HepG2 (cell line): ENCODE results near the gene NTMT1. TPM values are rescaled to one million over a fixed set of nuclear protein-coding genes. Genes with fewer than 3 reads are reported as not detected.
A peak's percentile ranks its signal among the peaks of the same experiment; 100 is the strongest.

Experiments used
- GTF2F1 ChIP-seq: fragments of 150-350 bp; IDR thresholded peaks from 2 replicates; pipeline ENCODE4 v1.6.1; 2014; ENCODE audit warnings: low read length
- JUND ChIP-seq: sonication (generic); formaldehyde crosslinking; IDR thresholded peaks from 2 replicates; pipeline ENCODE4 v1.8.0; 2022; ENCODE audit warnings: mild to moderate bottlenecking, missing genetic modification reagents
- MED13 ChIP-seq: sonication (generic); formaldehyde crosslinking; IDR thresholded peaks from 2 replicates; pipeline ENCODE4 v1.5.0; 2020; ENCODE audit warnings: missing genetic modification reagents
- POLR2AphosphoS2 ChIP-seq: IDR thresholded peaks from 2 replicates; pipeline ENCODE4 v1.6.1; 2011; ENCODE audit warnings: low read depth, low read length, improper control_type of control experiment
- REPIN1 ChIP-seq: sonication (generic); formaldehyde crosslinking; IDR thresholded peaks from 2 replicates; pipeline ENCODE4 v1.8.0; 2022; ENCODE audit warnings: missing genetic modification reagents, low read depth, mild to moderate bottlenecking, borderline replicate concordance
- RNF2 ChIP-seq: fragments of 450-650 bp; conservative IDR thresholded peaks from 2 replicates; pipeline ENCODE4 v1.6.1; 2016; ENCODE audit warnings: low read depth
- SNAI1 ChIP-seq: sonication (generic); formaldehyde crosslinking; IDR thresholded peaks from 2 replicates; pipeline ENCODE4 v1.5.0; 2020; ENCODE audit warnings: mild to moderate bottlenecking, missing genetic modification reagents, borderline replicate concordance
- polyA plus RNA-seq, 8 experiments: library from polyadenylated mRNA; depleted of rRNA in 3 of 8; stranded (reverse) in 7 of 8; unstranded in 1 of 8; fragments of >200 nt; fragmentation: Illumina TruSeq in 4 of 8; extraction: Trizol in 4 of 8; gene quantifications; 2 replicates each; pipeline versions ENCODE4 v1.2.1 to v1.2.3, GENCODE V29; 2011 to 2016; ENCODE audit warnings: low read depth in 4 of 8, missing spikeins in 1 of 8, mixed read lengths in 1 of 8; ENCODE audit not compliant: insufficient read depth in 1 of 8
- total RNA-seq, 5 experiments: library from RNA; depleted of rRNA; stranded (reverse); fragments of >200 nt; fragmentation: Illumina TruSeq; extraction: Trizol; gene quantifications; 2 replicates each; pipeline ENCODE4 v1.2.3, GENCODE V29; 2016; ENCODE audit warnings: low read depth in 1 of 5
- TF ChIP-seq, protein P1 (sequence below), 2 experiments: fragments of 450-650 bp in 1 of 2; sonication (generic) in 1 of 2; formaldehyde crosslinking in 1 of 2; IDR thresholded peaks; 2 replicates each; pipeline versions ENCODE4 v1.6.1 to v1.8.0; 2016 to 2022; ENCODE audit warnings: antibody characterized with exemption in 1 of 2, mild to moderate bottlenecking in 1 of 2, missing genetic modification reagents in 1 of 2
- TF ChIP-seq, protein P2 (sequence below): sonication (generic); formaldehyde crosslinking; IDR thresholded peaks from 2 replicates; pipeline ENCODE4 v1.4.0; 2020; ENCODE audit warnings: missing genetic modification reagents
- TF ChIP-seq, protein P3 (sequence below): sonication (generic); formaldehyde crosslinking; IDR thresholded peaks from 2 replicates; pipeline ENCODE4 v1.8.1; 2023; ENCODE audit warnings: mild to moderate bottlenecking, missing genetic modification reagents
- TF ChIP-seq, protein P4 (sequence below): IDR thresholded peaks from 2 replicates; pipeline ENCODE4 v1.6.1; 2016; ENCODE audit warnings: missing compliant biosample characterization, missing genetic modification reagents, borderline replicate concordance

The NTMT1 gene
- total and polyA plus RNA-seq, 2 of the 13 experiments (the other 11 are each of a cell fraction or from before 2014, with no cell fraction given), result 49.1 to 53.8 TPM

DNA sequence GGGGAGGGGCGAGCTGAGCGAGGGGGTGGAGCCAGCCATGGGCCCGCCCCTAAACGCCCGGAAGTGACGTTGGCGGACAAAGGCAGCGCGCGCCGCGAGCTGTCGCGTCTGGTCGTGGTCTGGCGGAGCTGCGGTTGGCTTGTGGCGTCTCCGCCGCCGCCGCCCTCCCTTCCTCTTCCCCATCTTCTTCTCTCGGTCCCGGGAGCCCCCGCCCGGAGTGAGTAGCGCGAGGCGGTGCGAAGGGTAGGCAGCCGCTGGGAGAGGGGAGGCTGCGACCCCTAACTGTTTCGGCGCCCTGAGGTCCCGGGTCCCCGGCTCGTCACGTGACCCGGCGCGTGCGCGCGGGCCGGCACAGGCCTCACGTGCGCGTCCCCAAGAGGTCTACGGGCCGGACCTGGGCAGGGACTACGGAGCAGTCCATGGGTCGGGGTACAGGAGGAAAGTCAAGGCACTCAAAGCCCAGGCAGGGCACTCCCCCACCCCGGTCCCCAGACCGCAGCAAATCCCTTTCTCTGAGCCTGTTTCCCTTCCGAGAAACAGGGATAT lies at the start of gene NTMT1 (continued):
- TF ChIP-seq, protein P1, sequence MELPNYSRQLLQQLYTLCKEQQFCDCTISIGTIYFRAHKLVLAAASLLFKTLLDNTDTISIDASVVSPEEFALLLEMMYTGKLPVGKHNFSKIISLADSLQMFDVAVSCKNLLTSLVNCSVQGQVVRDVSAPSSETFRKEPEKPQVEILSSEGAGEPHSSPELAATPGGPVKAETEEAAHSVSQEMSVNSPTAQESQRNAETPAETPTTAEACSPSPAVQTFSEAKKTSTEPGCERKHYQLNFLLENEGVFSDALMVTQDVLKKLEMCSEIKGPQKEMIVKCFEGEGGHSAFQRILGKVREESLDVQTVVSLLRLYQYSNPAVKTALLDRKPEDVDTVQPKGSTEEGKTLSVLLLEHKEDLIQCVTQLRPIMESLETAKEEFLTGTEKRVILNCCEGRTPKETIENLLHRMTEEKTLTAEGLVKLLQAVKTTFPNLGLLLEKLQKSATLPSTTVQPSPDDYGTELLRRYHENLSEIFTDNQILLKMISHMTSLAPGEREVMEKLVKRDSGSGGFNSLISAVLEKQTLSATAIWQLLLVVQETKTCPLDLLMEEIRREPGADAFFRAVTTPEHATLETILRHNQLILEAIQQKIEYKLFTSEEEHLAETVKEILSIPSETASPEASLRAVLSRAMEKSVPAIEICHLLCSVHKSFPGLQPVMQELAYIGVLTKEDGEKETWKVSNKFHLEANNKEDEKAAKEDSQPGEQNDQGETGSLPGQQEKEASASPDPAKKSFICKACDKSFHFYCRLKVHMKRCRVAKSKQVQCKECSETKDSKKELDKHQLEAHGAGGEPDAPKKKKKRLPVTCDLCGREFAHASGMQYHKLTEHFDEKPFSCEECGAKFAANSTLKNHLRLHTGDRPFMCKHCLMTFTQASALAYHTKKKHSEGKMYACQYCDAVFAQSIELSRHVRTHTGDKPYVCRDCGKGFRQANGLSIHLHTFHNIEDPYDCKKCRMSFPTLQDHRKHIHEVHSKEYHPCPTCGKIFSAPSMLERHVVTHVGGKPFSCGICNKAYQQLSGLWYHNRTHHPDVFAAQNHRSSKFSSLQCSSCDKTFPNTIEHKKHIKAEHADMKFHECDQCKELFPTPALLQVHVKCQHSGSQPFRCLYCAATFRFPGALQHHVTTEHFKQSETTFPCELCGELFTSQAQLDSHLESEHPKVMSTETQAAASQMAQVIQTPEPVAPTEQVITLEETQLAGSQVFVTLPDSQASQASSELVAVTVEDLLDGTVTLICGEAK (IDR thresholded peaks at IDR 0.05), result no peak
- TF ChIP-seq, protein P1 (CRISPR knock-in tag; IDR thresholded peaks at IDR 0.05), result peak; percentile 69
- TF ChIP-seq SNAI1 (0 out of 2 replicates have a peak, but pooled peaks have one; percentile 38), POLR2AphosphoS2 (no peak), RNF2 (peak; percentile 77; the same call in 1 of the 2 replicates), MED13 (CRISPR knock-in tag) (no peak; the same call in 1 of the 2 replicates), REPIN1 (CRISPR knock-in tag) (peak; percentile 52; the same call in 1 of the 2 replicates), GTF2F1 (no peak), JUND (peak; percentile 34; the same call in 1 of the 2 replicates)
- TF ChIP-seq, protein P2, sequence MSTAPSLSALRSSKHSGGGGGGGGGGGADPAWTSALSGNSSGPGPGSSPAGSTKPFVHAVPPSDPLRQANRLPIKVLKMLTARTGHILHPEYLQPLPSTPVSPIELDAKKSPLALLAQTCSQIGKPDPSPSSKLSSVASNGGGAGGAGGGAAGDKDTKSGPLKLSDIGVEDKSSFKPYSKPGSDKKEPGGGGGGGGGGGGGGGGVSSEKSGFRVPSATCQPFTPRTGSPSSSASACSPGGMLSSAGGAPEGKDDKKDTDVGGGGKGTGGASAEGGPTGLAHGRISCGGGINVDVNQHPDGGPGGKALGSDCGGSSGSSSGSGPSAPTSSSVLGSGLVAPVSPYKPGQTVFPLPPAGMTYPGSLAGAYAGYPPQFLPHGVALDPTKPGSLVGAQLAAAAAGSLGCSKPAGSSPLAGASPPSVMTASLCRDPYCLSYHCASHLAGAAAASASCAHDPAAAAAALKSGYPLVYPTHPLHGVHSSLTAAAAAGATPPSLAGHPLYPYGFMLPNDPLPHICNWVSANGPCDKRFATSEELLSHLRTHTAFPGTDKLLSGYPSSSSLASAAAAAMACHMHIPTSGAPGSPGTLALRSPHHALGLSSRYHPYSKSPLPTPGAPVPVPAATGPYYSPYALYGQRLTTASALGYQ, result peak; percentile 75; the same call in 1 of the 2 replicates
- TF ChIP-seq, protein P3, sequence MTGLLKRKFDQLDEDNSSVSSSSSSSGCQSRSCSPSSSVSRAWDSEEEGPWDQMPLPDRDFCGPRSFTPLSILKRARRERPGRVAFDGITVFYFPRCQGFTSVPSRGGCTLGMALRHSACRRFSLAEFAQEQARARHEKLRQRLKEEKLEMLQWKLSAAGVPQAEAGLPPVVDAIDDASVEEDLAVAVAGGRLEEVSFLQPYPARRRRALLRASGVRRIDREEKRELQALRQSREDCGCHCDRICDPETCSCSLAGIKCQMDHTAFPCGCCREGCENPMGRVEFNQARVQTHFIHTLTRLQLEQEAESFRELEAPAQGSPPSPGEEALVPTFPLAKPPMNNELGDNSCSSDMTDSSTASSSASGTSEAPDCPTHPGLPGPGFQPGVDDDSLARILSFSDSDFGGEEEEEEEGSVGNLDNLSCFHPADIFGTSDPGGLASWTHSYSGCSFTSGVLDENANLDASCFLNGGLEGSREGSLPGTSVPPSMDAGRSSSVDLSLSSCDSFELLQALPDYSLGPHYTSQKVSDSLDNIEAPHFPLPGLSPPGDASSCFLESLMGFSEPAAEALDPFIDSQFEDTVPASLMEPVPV (CRISPR knock-in tag), result peak; percentile 91; the same call in 1 of the 2 replicates
- TF ChIP-seq, protein P4, sequence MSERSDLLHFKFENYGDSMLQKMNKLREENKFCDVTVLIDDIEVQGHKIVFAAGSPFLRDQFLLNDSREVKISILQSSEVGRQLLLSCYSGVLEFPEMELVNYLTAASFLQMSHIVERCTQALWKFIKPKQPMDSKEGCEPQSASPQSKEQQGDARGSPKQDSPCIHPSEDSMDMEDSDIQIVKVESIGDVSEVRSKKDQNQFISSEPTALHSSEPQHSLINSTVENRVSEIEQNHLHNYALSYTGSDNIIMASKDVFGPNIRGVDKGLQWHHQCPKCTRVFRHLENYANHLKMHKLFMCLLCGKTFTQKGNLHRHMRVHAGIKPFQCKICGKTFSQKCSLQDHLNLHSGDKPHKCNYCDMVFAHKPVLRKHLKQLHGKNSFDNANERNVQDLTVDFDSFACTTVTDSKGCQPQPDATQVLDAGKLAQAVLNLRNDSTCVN (CRISPR knock-in tag), result no peak
